NCI-H345 treated with DMSO at 0.1 percent for 48 hours (cell line): ENCODE data around the gene SMG5.
A peak's percentile ranks its signal among the peaks of the same experiment; 100 is the strongest.
"Not testable (repeated sequence)": the region's sequence is repeated elsewhere in the genome, so short reads cannot be mapped to it uniquely, and the experiment has no call there.

ENCODE experiments used
- DNase-seq: peaks from one replicate; lab custom pipeline; 2025; ENCODE audit not compliant: unreplicated experiment; lab: John Stamatoyannopoulos, UW

Gene SMG5, protein sequence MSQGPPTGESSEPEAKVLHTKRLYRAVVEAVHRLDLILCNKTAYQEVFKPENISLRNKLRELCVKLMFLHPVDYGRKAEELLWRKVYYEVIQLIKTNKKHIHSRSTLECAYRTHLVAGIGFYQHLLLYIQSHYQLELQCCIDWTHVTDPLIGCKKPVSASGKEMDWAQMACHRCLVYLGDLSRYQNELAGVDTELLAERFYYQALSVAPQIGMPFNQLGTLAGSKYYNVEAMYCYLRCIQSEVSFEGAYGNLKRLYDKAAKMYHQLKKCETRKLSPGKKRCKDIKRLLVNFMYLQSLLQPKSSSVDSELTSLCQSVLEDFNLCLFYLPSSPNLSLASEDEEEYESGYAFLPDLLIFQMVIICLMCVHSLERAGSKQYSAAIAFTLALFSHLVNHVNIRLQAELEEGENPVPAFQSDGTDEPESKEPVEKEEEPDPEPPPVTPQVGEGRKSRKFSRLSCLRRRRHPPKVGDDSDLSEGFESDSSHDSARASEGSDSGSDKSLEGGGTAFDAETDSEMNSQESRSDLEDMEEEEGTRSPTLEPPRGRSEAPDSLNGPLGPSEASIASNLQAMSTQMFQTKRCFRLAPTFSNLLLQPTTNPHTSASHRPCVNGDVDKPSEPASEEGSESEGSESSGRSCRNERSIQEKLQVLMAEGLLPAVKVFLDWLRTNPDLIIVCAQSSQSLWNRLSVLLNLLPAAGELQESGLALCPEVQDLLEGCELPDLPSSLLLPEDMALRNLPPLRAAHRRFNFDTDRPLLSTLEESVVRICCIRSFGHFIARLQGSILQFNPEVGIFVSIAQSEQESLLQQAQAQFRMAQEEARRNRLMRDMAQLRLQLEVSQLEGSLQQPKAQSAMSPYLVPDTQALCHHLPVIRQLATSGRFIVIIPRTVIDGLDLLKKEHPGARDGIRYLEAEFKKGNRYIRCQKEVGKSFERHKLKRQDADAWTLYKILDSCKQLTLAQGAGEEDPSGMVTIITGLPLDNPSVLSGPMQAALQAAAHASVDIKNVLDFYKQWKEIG

DNA sequence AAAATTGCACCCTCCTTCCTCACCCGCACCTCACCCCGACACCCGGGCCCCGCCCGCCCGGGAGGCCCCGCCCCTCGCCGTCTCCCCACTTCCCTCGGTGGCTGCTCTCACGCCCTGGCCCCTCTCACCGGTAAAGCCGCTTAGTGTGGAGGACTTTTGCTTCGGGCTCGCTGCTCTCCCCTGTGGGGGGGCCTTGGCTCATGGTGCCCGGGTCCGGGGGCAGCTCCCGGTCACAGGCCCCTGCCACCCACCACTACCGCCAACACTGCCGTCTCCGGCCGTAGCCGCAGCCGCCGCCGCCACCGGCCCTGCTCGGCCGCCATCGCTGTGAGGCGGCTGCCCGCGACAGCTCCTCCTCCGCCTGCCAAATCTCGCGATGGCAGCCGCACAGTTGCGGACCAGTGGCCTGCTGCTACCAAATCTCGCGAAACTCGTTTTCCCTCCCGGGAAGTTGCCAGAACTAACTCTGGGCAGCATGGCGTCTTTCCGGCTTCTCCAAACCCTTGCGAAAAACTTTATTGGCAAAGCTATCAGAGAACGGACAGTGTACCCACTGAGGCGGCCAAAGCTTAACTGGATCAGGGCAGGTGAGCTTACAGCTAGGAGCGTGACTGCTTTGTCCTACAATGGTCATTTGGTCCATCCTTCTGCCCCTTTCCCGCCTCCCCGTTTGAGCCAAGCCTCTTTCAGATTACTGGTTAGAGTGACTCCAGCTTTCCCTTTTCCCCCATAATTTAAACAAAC is at the start of gene SMG5:
Gene SMG5 (minus strand): TSS at position 347 of the 744 bp plus-strand sequence. CDS start 145 bp downstream, at position 202.
- DNase-seq = peak; percentile 100

DNA sequence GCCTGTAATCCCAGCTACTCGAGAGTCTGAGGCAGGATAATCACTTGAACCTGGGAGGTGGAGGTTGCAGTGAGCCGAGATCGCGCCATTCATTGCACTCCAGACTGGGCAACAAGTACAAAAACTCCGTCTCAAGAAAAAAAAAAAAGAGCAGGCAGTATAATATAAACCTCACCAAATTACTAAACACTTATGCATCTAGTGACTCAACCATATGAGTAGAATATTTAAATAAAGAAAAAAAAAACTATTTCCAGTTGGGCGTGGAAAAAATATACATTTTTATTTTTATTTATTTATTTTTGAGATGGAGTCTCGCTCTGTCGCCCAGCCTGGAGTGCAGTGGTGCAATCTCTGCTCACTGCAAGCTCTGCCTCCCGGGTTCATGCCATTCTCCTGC is 40.6 kb upstream of the SMG5 start:
- DNase-seq = not testable (repeated sequence)

DNA sequence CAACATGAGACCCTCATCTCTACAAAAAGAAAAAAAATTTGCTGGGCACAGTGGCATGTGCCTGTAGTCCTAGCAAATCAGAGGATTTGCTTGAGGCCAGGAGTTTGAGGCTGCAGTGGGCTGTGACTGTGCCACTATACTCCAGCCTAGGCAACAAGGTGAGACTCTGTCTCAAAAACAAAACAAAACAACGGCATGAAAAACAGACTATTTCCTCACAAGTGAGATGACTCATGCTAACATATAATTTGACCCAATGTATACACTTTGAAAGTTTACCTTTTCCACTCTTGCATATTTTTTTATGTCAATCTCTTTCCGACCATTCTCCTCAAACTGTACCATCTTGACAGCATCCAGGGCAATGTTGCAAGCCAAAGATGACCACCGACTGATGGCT is 37.9 kb upstream of the SMG5 start:
- DNase-seq = no peak

DNA sequence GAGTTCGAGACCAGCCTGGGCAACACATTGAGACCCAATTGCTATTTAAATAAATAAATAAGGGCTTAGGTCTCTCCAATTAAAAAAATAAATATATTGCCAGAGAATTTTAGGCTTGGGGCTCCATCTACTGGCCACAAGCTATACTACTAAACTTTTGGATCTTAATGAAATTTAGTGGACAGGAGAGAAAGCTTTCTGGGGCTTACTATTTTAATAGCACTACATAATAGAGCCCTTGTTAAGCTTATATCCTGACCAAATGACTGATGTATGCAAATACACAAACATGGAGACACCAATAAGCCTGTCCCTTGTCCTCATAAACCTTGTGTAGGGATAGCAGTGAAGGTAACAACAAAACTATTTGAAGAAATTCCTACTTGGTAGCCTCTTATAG is 37.0 kb upstream of the SMG5 start:
- peak; percentile 45 for DNase-seq

DNA sequence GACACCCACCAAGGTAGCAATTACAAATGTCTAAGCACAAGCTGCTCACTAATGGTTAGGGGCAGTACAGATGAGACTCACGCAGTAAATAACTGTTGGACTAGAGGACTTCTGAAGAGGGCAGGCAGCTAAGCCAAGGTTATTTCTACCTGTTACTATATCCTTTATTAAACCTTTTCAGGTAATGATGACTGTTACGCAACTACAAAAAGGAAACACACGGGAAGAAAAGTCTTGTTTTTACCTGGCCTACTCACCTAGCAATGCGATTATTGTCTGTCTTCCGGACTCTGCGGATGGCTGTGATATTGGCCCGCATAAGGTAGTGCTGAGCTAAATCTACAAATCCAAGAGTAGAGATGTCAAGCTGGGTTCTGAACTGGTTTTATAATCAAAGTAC is 34.3 kb upstream of the SMG5 start:
- DNase-seq = no peak

DNA sequence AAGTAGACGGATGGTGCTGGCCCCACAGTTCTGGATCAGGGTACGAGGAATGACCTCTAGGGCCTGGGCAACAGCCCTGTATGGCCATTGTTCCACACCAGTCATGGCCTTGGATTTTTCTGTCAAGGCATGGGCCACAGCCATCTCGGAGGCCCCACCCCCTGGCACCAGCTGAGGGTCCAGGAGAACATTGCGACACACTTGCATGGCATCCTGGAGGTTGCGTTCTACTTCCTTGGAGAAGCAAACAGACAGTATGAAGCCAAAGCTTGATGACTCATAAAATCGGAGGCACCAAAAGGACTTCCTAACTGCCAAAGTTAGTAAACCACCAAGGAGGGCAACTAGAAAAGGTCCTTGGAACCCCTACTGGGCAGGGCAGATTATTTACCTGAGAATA is 28.3 kb upstream of the SMG5 start:
- no peak for DNase-seq

DNA sequence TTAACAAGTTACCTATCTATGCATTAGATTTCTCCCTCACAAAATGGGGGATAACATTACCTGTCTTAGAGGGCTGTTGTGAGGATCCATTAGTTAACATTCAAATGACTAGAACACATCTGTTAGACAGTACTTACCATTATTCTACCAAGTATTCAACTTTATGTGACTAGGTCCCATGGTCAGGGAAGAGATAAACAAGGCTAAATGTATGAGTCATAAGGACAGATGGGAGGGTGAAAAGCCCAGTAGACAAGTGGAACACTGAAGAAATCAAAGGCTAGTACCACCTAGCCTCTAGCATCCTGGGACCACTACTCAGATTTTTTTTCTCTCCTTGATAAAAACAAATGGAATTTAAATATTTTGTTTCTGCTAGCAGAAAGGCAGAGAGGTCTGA is 25.5 kb upstream of the SMG5 start:
- no peak for DNase-seq

DNA sequence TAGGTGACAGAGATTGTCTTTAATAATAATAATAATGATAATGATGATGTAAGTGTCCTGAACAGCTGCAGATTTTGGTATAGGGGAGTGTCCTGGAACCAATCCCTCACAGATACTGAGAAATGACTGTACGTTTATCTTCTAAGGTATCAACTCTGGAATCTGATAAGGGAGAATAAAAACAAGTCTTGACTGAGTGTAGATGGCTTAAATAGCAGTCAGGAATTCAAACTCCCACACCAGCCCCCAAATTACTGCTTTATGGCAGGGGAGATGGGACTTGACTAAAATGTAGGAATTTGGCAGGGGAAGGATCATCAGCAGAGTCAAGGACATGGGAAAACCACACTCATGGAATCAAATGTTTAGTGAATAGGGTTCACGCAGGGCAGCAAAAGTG is 22.6 kb upstream of the SMG5 start:
- no peak for DNase-seq

DNA sequence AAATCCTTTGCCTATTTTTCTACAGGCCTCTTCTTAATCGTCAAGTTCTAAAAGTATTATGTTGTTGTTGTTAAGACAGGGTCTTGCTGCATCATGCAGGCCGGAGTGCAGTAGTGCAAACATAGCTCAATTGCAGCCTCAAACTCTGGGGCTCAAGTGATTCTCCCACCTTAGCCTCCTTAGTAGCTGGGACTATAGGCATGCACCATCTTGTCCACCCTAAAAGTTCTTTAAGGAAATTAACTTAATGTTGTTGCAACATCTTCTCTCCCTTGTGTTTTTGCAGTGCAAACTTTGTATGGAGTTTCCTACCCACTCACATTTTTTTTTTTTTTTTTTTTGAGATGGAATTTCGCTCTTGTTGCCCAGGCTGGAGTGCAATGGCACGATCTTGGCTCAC is 20.6 kb upstream of the SMG5 start:
- DNase-seq = no peak

DNA sequence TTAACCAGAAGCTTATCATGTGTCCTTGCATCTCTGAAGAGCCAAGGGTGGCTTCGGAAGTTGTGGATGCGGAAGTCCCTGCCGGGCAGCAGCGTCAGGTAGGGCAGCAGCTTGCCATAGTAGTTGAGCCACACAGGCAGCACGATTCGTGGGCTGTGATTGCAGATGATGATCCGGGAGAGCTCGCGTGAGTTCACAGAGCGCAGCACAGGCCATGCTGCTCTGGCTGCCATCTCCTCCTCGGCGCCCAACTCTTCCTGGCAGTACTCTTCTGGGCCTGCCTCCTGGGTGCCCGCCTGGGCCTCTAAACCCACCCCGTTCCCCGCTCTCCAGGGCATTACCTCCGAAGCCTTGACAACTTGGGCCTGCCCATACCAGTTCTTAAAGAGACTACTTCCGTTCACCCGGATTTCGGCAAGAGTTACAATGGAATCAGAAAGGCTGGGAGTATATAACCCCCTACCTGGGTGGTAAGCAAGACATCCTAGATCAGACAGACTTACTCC is 16.3 kb upstream of the SMG5 start, which contains the start of gene VHLL:
Gene VHLL (minus strand): TSS at position 456 of the 506 bp plus-strand sequence. CDS start 118 bp downstream, at position 338.
- DNase-seq = no peak

DNA sequence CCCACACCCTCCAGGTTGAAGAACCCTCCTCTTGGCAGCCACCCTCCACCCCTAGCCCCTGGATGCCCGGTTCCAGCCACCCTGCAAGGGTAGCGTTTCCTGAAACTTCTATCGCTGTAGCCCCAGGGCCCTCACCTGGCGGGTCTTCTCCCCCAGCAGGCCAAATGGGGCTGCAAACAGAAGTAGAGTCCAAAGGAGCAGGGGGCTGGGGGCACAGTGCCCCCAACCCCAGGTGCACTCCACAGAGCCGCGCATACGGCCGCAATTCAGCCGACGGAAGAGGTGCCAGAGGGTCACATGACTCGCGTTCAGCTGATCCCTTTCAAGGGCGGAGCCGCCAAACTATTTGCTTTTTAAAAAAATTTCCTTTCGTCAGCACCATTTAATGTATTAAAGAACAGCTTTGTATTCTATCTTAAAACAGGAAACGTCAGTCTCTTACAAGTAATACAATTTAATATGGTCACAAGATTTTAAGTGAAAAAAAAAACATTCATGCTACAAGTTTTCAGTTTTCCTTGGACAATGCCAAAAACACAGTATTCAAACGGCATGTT is 12.8 kb upstream of the SMG5 start, which contains the start of gene GLMP:
Gene GLMP (minus strand): TSS at position 289 of the 557 bp plus-strand sequence. CDS start 34 bp downstream, at position 255.
- DNase-seq = peak; percentile 99

DNA sequence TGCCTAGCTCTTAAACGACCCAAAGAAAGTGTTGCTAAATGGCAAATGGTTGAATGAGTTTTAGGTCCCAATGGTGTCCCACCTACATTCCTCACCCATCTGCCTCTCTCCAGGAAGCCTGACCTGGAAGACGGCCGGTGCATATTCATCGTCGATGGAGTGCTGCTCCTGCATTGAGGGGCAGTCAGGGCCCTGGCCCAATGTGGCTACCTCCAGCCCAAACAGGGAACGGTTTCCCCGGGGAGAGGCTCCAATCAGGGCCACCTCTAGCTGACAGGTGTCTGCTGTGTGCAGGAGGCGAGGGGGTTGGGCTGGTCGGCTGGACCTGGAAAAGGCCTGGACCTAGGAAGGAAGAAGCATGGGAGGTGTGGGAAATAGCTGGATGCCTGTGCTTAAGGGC is 11.3 kb upstream of the SMG5 start:
- DNase-seq = no peak

DNA sequence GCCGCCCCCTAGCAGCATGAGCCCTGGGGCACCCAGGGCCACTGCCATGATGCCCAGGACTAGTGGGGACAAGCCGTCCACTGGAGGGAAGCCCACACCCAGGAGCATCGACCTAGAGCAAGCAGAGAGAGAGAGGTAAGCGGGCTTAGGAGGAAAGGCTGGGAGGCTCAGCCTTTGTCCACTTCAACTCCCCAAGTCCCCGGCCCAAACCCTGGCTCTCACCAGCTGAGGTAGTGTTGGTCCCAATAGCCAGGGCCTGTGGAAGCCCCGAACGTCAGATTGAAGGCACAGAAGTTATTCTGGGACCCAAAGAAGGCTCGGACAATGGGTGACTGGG is 10.4 kb upstream of the SMG5 start:
- no peak for DNase-seq

DNA sequence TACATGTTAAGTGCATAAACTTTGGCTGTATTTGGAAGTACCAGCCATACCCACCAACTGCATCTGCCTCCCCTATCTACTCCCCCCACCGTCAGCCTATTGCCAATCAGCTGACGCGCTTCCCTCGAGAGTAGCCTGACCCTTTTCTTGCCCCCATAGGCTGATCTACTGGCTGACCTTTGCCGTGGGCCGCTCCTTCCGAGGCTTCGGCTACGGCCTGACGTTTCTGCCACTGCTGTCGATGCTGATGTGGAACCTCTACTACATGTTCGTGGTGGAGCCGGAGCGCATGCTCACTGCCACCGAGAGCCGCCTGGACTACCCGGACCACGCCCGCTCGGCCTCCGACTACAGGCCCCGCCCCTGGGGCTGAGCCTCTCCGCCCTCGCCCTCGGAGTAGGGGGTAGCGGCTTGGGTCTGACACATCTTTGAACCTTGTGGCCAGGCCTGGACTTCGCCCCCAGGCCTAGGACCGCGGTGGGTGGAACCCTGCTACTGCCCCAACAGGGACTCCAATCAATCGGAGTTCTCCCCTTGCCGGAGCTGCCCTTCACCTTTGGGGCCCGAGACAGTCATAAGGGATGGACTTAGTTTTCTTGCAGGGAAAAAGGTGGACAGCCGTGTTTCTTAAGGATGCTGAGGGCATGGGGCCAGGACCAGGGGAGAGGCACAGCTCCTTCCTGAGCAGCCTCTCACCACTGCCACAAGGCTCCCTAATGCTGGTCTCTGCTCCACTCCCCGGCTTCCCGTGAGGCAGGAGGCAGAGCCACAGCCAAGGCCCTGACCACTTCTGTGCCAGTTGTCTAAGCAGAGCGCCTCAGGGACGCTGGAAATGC is 8.8 kb upstream of the SMG5 start:
- DNase-seq = no peak

DNA sequence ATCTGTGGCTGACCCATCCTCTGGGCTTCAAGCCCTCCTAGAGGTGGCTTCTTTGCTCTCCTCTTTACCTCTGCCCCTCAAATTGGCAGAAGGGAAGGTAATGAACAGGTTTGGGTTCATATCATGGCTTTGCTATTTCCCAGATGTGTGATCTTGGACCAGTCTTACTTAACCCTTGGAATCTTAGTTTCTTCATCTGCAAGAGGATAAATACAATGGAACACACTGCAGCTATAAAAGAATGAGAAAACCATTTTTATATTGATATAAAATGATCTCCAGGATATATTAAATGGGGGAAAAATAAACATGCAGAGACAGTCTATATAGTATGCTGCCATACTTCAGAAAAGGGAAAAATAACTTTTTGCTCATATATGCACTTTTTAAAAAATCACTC is 7.2 kb upstream of the SMG5 start:
- DNase-seq = no peak

DNA sequence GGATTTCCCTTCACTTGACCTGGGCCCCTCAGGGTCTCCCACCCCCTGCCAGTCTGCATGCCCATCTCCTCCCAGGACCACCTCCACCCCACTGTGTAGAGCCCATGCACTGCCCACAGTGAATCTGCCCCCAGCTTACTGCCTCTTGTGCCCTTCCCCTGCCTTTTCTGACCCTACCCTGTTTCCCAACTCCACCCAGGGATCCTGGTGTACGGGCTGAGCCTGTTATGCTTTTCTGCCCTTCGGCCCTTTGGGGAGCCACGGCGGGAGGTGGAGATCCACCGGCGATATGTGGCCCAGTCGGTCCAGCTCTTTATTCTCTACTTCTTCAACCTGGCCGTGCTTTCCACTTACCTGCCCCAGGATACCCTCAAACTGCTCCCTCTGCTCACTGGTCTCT is 3.4 kb upstream of the SMG5 start:
- DNase-seq = no peak

DNA sequence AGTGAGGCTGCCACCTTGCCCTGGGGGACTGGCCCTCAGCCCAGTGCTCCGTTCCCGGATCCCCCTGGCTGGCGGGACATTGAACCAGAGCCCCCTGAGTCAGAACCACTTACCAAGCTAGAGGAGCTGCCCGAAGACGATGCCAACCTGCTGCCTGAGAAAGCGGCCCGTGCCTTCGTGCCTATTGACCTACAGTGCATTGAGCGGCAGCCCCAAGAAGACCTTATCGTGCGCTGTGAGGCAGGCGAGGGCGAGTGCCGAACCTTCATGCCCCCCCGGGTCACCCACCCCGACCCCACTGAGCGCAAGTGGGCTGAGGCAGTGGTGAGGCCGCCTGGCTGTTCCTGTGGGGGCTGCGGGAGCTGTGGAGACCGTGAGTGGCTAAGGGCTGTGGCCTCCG is 2.8 kb upstream of the SMG5 start:
- DNase-seq = no peak

DNA sequence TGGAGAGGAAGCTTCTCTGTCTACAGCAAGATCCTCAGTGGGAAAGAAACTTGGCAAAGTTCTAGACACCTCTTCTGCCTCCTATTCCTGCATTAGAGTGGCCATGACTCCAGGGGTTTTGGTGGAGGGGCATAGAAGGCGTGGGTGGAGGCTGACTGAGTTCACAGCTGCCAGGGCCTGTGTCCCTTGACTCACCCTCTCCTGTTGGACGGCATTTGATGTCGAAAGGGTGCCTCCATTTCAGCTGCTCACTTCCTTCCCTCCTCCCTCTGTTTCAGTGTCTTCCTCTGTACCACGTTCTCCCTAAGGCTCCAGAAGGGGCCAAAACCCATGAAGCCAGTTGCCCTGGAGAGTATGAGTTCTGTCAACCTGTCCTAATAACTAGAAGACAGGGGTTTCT is 2.1 kb upstream of the SMG5 start:
- no peak for DNase-seq

DNA sequence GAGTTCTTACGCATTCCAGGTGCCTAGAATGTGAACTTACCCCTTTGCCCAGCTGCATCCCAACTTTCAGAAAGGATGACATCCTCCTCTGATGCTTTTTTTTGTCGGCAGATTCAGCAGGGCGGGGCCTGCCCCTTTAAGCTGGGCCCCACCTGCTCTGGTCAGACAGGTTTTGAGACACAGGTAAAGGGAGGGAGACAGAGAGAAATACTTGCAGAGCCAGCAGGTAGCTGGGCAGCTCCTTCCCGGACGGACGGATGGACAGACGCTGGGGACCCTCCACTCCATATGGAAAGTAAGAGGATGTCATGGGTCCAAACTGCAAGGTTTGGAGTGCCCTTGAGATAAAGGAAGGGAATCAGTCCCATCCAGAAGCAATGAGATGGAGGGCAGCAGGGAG is 1.5 kb upstream of the SMG5 start, which contains the start of gene TMEM79:
Gene TMEM79 (plus strand): TSS at position 214 of the 400 bp plus-strand sequence. CDS start 902 bp downstream, outside the sequence.
- DNase-seq = no peak

DNA sequence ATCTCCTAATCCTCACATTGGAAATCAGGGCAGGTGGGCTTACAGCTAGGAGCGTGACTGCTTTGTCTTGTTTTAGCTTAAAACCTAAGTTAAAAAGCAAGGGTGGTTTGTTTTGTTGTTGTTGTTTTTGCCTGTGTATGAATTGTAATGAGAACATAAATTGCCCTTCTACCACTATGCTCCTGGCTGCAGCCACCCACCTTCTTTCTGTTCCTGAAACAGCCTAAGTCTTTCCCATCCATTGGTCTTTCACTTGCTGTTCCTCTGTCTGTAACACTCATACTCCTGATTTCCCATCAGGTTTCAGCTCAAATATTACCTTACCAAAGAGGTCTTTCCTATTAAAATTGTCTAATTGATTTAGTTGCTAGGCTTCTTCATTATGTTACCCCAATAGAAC is 896 bp upstream of the SMG5 start:
- DNase-seq = no peak
